A549 (cell line): ENCODE measurements around the gene NEGR1.

Source experiments
- EHF ChIP-seq: fragments of 250-450 bp; sonication (Bioruptor Pico); IDR thresholded peaks from 2 replicates; pipeline ENCODE4 v1.5.0; 2020; ENCODE audit warnings: mild to moderate bottlenecking
- POLR2A ChIP-seq: IDR thresholded peaks from 2 replicates; pipeline ENCODE4 v1.6.1; 2012; ENCODE audit warnings: mild to moderate bottlenecking, low read length
- RARB ChIP-seq: fragments of 250-450 bp; sonication (Bioruptor Pico); IDR thresholded peaks from 2 replicates; pipeline ENCODE4 v1.8.0; 2021; ENCODE audit warnings: mild to moderate bottlenecking, moderate library complexity
- TF ChIP-seq, protein P1 (sequence below): fragments of >200 bp; sonication (Bioruptor Twin); formaldehyde crosslinking; IDR thresholded peaks from 3 replicates; pipeline ENCODE4 v1.5.1; 2016

GRCh38 chr1:71792264-71792663 is 490.1 kb downstream of the NEGR1 start:
- TF ChIP-seq POLR2A (no peak), EHF (CRISPR knock-in tag) (no peak), RARB (CRISPR knock-in tag) (no peak)
- TF ChIP-seq, protein P1, sequence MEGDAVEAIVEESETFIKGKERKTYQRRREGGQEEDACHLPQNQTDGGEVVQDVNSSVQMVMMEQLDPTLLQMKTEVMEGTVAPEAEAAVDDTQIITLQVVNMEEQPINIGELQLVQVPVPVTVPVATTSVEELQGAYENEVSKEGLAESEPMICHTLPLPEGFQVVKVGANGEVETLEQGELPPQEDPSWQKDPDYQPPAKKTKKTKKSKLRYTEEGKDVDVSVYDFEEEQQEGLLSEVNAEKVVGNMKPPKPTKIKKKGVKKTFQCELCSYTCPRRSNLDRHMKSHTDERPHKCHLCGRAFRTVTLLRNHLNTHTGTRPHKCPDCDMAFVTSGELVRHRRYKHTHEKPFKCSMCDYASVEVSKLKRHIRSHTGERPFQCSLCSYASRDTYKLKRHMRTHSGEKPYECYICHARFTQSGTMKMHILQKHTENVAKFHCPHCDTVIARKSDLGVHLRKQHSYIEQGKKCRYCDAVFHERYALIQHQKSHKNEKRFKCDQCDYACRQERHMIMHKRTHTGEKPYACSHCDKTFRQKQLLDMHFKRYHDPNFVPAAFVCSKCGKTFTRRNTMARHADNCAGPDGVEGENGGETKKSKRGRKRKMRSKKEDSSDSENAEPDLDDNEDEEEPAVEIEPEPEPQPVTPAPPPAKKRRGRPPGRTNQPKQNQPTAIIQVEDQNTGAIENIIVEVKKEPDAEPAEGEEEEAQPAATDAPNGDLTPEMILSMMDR, result no peak
